Ectodermal cell (in vitro differentiated cells): Measurements from ENCODE around the gene DHDDS.

ENCODE experiments used
- H3K27ac ChIP-seq: 2 replicates; pipeline ENCODE4 v1.7.0; 2013; ENCODE audit warnings: mild to moderate bottlenecking, low read depth, low read length; ENCODE audit not compliant: insufficient read depth, poor library complexity, severe bottlenecking
- H3K27me3 ChIP-seq: 2 replicates; pipeline ENCODE4 v1.7.0; 2013; ENCODE audit warnings: mild to moderate bottlenecking, low read length; ENCODE audit not compliant: insufficient read depth, control insufficient read depth, poor library complexity, severe bottlenecking
- H3K36me3 ChIP-seq: one replicate; pipeline ENCODE4 v1.7.0; 2013; ENCODE audit warnings: low read length; ENCODE audit not compliant: control insufficient read depth, insufficient read depth
- H3K4me1 ChIP-seq: one replicate; pipeline ENCODE4 v1.7.0; 2013; ENCODE audit warnings: low read length; ENCODE audit not compliant: control insufficient read depth, insufficient read depth
- H3K4me3 ChIP-seq: 2 replicates; pipeline ENCODE4 v1.7.0; 2013; ENCODE audit warnings: low read depth, low read length, control low read depth; ENCODE audit not compliant: insufficient read depth
- H3K9me3 ChIP-seq: 2 replicates; pipeline ENCODE4 v1.7.0; 2013; ENCODE audit warnings: mild to moderate bottlenecking, low read length, moderate library complexity; ENCODE audit not compliant: control insufficient read depth
- WGBS, 2 experiments: methylation state at CpG; one replicate each; pipeline ENCODE4 v1.1.7; 2013; ENCODE audit warnings: missing lambda C conversion rate in 2 of 2; 5-methylcytosine and 5-hydroxymethylcytosine counted together

The DHDDS gene

GRCh38 chr1:26403656-26404055, 28.5 kb upstream of the DHDDS start:
- Histone ChIP-seq H3K27me3 (no peaks in the 10 kb centered on the region), H3K4me3 (no peak overlapping the region), H3K4me1 (peaks cover 12% of the 10 kb centered on the region), H3K27ac (no peak overlapping the region), H3K36me3 (no peaks in the 10 kb centered on the region), H3K9me3 (no peaks in the 10 kb centered on the region)
- WGBS, 2 experiments = 38 to 55% methylated on average over 4 of the region's 4 CpGs

- peaks cover 12% of the 10 kb centered on the region for H3K4me1 ChIP-seq
- no peak overlapping the region for H3K4me3 ChIP-seq
- H3K36me3 ChIP-seq = no peaks in the 10 kb centered on the region
- WGBS, 2 experiments = 82 to 95% methylated on average over 2 of the region's 2 CpGs
- no peaks in the 10 kb centered on the region for H3K9me3 ChIP-seq
- H3K27me3 ChIP-seq = no peaks in the 10 kb centered on the region
- no peak overlapping the region for H3K27ac ChIP-seq
Observed at GRCh38 chr1:26404641-26405040, 27.5 kb upstream of the DHDDS start.

- H3K9me3 ChIP-seq = no peaks in the 10 kb centered on the region
- WGBS, 2 experiments = 90 to 92% methylated on average over 7 of the region's 7 CpGs
- no peaks in the 10 kb centered on the region for H3K36me3 ChIP-seq
- peaks cover 12% of the 10 kb centered on the region for H3K4me1 ChIP-seq
- H3K27me3 ChIP-seq = no peaks in the 10 kb centered on the region
- no peak overlapping the region for H3K27ac ChIP-seq
- H3K4me3 ChIP-seq = no peak overlapping the region
Observed at GRCh38 chr1:26405281-26405915, 26.7 kb upstream of the DHDDS start.

- Histone ChIP-seq H3K4me3 (peak overlapping the region; percentile 100), H3K36me3 (no peaks in the 10 kb centered on the region), H3K27ac (peak overlapping the region; percentile 99), H3K27me3 (no peaks in the 10 kb centered on the region), H3K4me1 (peaks cover 17% of the 10 kb centered on the region), H3K9me3 (no peaks in the 10 kb centered on the region)
- WGBS, 2 experiments = 0 to 1% methylated on average over 12 of the region's 12 CpGs
Observed at GRCh38 chr1:26408604-26409003, 23.5 kb upstream of the DHDDS start.

GRCh38 chr1:26409191-26409807, 22.8 kb upstream of the DHDDS start:
- Histone ChIP-seq H3K36me3 (no peaks in the 10 kb centered on the region), H3K4me3 (peak overlapping the region; percentile 100), H3K27me3 (no peaks in the 10 kb centered on the region), H3K4me1 (peaks cover 14% of the 10 kb centered on the region), H3K9me3 (no peaks in the 10 kb centered on the region), H3K27ac (peak overlapping the region; percentile 99)
- WGBS, 2 experiments = 1 to 2% methylated on average over 14 to 16 of the region's 16 CpGs

GRCh38 chr1:26410706-26411623, 21.2 kb upstream of the DHDDS start, which contains the start of gene LIN28A:
LIN28A (plus strand) TSS chr1:26410817; CDS start chr1:26410892, 75 bp downstream.
- peak within 1 kb of the TSS; percentile 100 for H3K4me3 ChIP-seq
- no peaks in the 10 kb centered on the region for H3K36me3 ChIP-seq
- H3K9me3 ChIP-seq = no peaks in the 10 kb centered on the region
- peak within 1 kb of the TSS; percentile 99 for H3K27ac ChIP-seq
- no peaks in the 10 kb centered on the region for H3K27me3 ChIP-seq
- peaks cover 24% of the 10 kb centered on the region for H3K4me1 ChIP-seq
- WGBS, 2 experiments = 0% methylated on average over 70 of the region's 70 CpGs

- no peaks in the 10 kb centered on the region for H3K27me3 ChIP-seq
- WGBS, 2 experiments = 1% methylated on average over 20 of the region's 20 CpGs
- peak overlapping the region; percentile 99 for H3K27ac ChIP-seq
- H3K4me1 ChIP-seq = peaks cover 24% of the 10 kb centered on the region
- no peaks in the 10 kb centered on the region for H3K9me3 ChIP-seq
- no peaks in the 10 kb centered on the region for H3K36me3 ChIP-seq
- peak overlapping the region; percentile 100 for H3K4me3 ChIP-seq
Observed at GRCh38 chr1:26411624-26412074, 20.5 kb upstream of the DHDDS start.

- H3K4me1 ChIP-seq = peaks cover 26% of the 10 kb centered on the region
- H3K27me3 ChIP-seq = no peaks in the 10 kb centered on the region
- 0 to 1% methylated on average over 9 of the region's 9 CpGs for WGBS, 2 experiments
- peak overlapping the region; percentile 100 for H3K4me3 ChIP-seq
- no peaks in the 10 kb centered on the region for H3K36me3 ChIP-seq
- H3K9me3 ChIP-seq = no peaks in the 10 kb centered on the region
- H3K27ac ChIP-seq = peak overlapping the region; percentile 99
Observed at GRCh38 chr1:26412180-26412840, 19.8 kb upstream of the DHDDS start.

GRCh38 chr1:26413031-26413430, 19.1 kb upstream of the DHDDS start:
- H3K27me3 ChIP-seq = no peaks in the 10 kb centered on the region
- H3K4me3 ChIP-seq = peak overlapping the region; percentile 100
- H3K4me1 ChIP-seq = peaks cover 33% of the 10 kb centered on the region
- no peaks in the 10 kb centered on the region for H3K36me3 ChIP-seq
- H3K9me3 ChIP-seq = no peaks in the 10 kb centered on the region
- peak overlapping the region; percentile 99 for H3K27ac ChIP-seq
- 0% methylated on average over 1 of the region's 1 CpG for WGBS, 2 experiments
